HFFc6 (cell line): ENCODE results near the gene LAMA3. TPM values are rescaled to one million over a fixed set of nuclear protein-coding genes. Genes with fewer than 3 reads are reported as not detected.
"Not testable (repeated sequence)": the region's sequence is repeated elsewhere in the genome, so short reads cannot be mapped to it uniquely, and the experiment has no call there.

Experiments used
- DNase-seq: peaks from one replicate; pipeline ENCODE4 v3.0.0-alpha.2; 2018
- H3K27ac Mint-ChIP-seq: 2 replicates; pipeline ENCODE4 v1.8.0; 2020; ENCODE audit warnings: mild to moderate bottlenecking, mixed read lengths
- H3K27me3 Mint-ChIP-seq: 2 replicates; pipeline ENCODE4 v1.8.0; 2021; ENCODE audit warnings: mild to moderate bottlenecking, moderate library complexity, mixed read lengths; ENCODE audit not compliant: insufficient read depth
- H3K36me3 Mint-ChIP-seq: 2 replicates; pipeline ENCODE4 v1.8.0; 2021; ENCODE audit warnings: low read depth, mixed read lengths
- H3K4me1 Mint-ChIP-seq: 2 replicates; pipeline ENCODE4 v1.8.0; 2020; ENCODE audit warnings: low read depth, mixed read lengths
- H3K4me3 Mint-ChIP-seq: 2 replicates; pipeline ENCODE4 v1.8.0; 2020; ENCODE audit warnings: mild to moderate bottlenecking, moderate library complexity, mixed read lengths
- H3K9me3 Mint-ChIP-seq: 2 replicates; pipeline ENCODE4 v1.8.0; 2020; ENCODE audit warnings: mild to moderate bottlenecking, mixed read lengths
- total RNA-seq, 6 experiments: library from RNA; stranded (reverse); fragmentation: NEBNext Ultra II Directional; extraction: Animal tissue kit (Norgen Biotek cat#: 25700); gene quantifications; 2 replicates in 1 of 6; 3 replicates in 5 of 6; pipeline ENCODE4 v1.2.3, GENCODE V29; 2021
- TF ChIP-seq, protein P1 (sequence below): fragments of 200-600 bp; sonication (generic); IDR thresholded peaks from 2 replicates; pipeline ENCODE4 v1.5.0; 2021; ENCODE audit warnings: antibody characterized with exemption, mild to moderate bottlenecking

LAMA3 gene
- total RNA-seq, 6 experiments from 2014 or later = 0.46 to 1.6 (median 0.54) TPM

DNA sequence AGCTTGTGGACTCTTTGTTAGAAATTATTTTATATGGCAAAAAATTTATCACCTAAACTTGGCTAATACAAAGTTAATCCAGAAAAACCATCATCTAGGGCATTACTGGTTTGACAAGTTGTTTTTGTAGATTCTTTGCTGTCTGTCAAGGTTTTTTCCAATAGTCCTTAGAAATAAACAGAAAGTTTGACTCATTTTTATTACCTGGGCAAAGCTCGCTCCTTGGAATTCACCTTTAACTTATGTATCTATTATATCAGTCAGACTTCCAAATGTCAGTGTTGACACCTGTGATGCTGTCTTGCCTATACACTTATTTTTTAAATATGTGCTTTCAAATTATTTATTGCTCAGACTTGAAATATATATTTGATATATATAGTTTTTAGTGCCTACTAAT, 21.7 kb downstream of the LAMA3 start:
- peaks cover 2% of the 10 kb centered on the region for H3K4me1 Mint-ChIP-seq
- H3K27me3 Mint-ChIP-seq = peaks cover 4% of the 10 kb centered on the region
- TF ChIP-seq, protein P1, sequence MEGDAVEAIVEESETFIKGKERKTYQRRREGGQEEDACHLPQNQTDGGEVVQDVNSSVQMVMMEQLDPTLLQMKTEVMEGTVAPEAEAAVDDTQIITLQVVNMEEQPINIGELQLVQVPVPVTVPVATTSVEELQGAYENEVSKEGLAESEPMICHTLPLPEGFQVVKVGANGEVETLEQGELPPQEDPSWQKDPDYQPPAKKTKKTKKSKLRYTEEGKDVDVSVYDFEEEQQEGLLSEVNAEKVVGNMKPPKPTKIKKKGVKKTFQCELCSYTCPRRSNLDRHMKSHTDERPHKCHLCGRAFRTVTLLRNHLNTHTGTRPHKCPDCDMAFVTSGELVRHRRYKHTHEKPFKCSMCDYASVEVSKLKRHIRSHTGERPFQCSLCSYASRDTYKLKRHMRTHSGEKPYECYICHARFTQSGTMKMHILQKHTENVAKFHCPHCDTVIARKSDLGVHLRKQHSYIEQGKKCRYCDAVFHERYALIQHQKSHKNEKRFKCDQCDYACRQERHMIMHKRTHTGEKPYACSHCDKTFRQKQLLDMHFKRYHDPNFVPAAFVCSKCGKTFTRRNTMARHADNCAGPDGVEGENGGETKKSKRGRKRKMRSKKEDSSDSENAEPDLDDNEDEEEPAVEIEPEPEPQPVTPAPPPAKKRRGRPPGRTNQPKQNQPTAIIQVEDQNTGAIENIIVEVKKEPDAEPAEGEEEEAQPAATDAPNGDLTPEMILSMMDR = no peak
- no peak overlapping the region for H3K27ac Mint-ChIP-seq
- H3K9me3 Mint-ChIP-seq = peaks cover 4% of the 10 kb centered on the region; the same call in 1 of the 2 replicates
- H3K4me3 Mint-ChIP-seq = no peak overlapping the region
- peaks cover 4% of the 10 kb centered on the region; the same call in 1 of the 2 replicates for H3K36me3 Mint-ChIP-seq
- DNase-seq = no peak

DNA sequence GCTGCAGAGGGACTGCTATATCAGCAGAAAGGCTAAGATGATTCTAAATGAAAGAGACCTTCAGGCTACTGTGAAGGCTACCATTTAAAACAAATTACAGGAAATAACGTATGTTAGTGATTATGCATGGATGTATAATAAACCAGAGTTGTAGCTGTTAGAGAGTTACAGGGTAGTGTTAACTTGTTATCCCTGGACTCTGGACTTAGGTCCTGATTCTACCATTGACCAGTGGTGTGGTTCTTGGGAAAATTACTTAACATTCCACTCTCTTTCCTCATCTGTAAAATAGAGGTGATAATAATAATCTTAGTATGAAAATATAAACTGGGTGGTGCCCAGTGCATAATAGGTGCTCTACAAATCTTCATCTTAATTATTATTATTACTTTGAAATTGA, 22.2 kb downstream of the LAMA3 start:
- Mint-ChIP-seq H3K4me3 (no peak overlapping the region), H3K4me1 (peaks cover 6% of the 10 kb centered on the region), H3K9me3 (peaks cover 4% of the 10 kb centered on the region; the same call in 1 of the 2 replicates), H3K27ac (no peak overlapping the region), H3K36me3 (peaks cover 4% of the 10 kb centered on the region; the same call in 1 of the 2 replicates), H3K27me3 (peaks cover 4% of the 10 kb centered on the region)
- TF ChIP-seq, protein P1 = no peak
- no peak for DNase-seq

DNA sequence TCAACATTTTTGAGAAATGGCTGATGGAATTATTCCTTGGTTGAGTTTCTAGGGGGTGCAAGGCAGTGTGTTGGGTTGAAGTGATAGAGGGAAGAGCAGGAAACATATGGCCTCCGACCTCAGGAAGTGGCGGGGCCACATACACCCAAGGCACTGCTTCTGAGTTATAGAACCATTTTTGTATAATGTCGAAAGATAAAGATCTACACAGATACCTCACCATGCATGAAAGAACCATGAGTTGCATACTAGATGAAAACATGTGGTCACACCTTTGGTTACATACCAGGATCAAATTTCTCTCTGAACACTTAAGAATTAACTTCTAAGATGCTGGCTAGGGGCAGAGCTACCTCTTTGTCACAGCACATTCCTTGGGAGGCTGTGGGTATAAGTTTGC, 23.2 kb downstream of the LAMA3 start:
- Mint-ChIP-seq H3K36me3 (no peaks in the 10 kb centered on the region), H3K4me3 (no peak overlapping the region)

DNA sequence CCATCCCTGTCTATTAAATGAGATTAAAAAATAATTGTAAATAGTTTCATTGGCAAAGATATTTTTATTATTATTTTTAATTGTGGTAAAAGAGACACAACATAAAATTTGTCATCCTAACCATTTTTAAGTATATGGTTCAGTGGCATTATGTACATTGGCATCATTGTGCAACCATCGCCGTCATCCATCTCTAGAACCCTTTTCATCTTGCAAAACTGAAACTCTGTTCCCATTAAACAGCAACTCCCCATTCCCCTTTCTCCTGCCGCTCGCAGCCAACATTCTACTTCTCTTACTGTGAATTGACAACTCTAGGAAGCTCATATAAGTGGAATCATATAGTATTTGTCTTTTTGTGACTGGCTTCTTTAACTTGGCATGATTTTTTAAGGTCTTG, 25.3 kb downstream of the LAMA3 start:
- H3K36me3 Mint-ChIP-seq = no peaks in the 10 kb centered on the region
- H3K27ac Mint-ChIP-seq = no peak overlapping the region
- no peaks in the 10 kb centered on the region for H3K27me3 Mint-ChIP-seq
- H3K4me1 Mint-ChIP-seq = peaks cover 36% of the 10 kb centered on the region
- TF ChIP-seq, protein P1 = no peak
- no peak for DNase-seq
- H3K4me3 Mint-ChIP-seq = no peak overlapping the region
- H3K9me3 Mint-ChIP-seq = no peaks in the 10 kb centered on the region

More for the DNA sequence above, 23.2 kb downstream of the LAMA3 start:
- DNase-seq = no peak
- Mint-ChIP-seq H3K27me3 (no peaks in the 10 kb centered on the region), H3K9me3 (no peaks in the 10 kb centered on the region), H3K27ac (no peak overlapping the region), H3K4me1 (peaks cover 15% of the 10 kb centered on the region)
- TF ChIP-seq, protein P1 = no peak

DNA sequence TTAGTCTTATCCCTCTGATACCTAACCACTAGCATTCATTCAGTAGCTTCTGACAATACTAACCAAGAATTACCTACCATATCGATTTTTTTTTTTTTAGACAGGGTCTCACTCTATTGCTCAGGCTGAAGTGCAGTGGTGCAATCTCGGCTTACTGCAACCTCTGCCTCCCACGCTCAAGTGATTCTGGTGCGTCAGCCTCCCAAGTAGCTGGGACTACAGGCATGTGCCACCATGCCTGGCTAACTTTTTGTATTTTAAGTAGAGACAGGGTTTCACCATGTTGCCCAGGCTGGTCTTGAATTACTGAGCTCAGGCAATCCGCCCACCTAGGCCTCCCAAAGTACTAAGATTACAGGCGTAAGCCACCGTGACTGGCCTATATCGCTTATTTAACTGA, 26.8 kb downstream of the LAMA3 start:
- H3K4me3 Mint-ChIP-seq, H3K27me3 Mint-ChIP-seq, H3K27ac Mint-ChIP-seq, DNase-seq, H3K9me3 Mint-ChIP-seq, H3K36me3 Mint-ChIP-seq: not testable (repeated sequence)
- H3K4me1 Mint-ChIP-seq = peaks cover 45% of the 10 kb centered on the region

DNA sequence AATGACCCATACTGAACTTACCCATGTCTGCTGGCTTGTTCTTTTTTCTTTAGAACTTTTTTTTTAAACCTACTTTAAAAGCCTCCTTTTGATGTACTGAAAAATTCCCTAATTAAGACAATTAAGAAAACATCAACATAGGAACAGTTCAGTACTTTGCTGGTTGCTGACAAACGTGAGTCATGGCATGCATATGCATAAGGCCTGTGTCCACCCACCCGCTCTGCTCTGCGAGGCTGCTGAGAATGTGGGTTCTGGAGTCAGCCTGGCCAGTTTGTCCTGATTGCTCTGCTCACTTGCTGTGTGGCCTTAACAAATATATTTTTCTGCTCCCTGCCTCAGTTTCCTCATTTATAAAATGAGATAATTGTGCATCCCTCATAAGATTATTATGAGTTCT, 27.3 kb downstream of the LAMA3 start:
- H3K36me3 Mint-ChIP-seq = peaks cover under 1% of the 10 kb centered on the region

More for the DNA sequence above, 27.3 kb downstream of the LAMA3 start:
- TF ChIP-seq, protein P1 = no peak
- H3K4me3 Mint-ChIP-seq = no peak overlapping the region
- peaks cover under 1% of the 10 kb centered on the region; the same call in 1 of the 2 replicates for H3K27me3 Mint-ChIP-seq
- H3K9me3 Mint-ChIP-seq = peaks cover 1% of the 10 kb centered on the region
- DNase-seq = peak; percentile 73
- peaks cover 49% of the 10 kb centered on the region for H3K4me1 Mint-ChIP-seq
- peak overlapping the region; percentile 73 for H3K27ac Mint-ChIP-seq
